ENCODE data around the gene HP. TPM values are rescaled to one million over a fixed set of nuclear protein-coding genes. Genes with fewer than 3 reads are reported as not detected.

HP gene
- total RNA-seq, 1 experiment from 2014 or later = not detected

DNA sequence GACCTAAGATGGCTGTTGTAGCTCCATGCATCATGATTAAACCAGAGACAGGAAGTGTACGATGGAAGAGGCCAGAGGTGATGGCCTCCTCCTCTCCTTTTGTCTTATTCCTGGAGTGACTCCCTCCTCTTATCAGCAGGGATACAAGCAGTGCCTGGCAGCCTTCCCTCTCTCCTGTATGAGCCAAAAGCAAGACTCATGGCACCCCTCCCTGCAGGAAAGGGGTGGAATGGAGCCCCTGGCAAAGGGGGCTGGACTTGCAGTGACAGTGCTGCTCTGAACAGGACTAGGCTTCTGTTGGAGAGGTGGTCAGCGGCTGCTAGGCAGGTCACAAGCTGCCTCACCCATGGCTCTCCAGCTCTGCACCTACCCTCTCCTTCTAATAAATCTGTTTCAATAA, 30.7 kb downstream of the HP start:
- DNase-seq (ENCODE audit: low read depth) = no peak

DNA sequence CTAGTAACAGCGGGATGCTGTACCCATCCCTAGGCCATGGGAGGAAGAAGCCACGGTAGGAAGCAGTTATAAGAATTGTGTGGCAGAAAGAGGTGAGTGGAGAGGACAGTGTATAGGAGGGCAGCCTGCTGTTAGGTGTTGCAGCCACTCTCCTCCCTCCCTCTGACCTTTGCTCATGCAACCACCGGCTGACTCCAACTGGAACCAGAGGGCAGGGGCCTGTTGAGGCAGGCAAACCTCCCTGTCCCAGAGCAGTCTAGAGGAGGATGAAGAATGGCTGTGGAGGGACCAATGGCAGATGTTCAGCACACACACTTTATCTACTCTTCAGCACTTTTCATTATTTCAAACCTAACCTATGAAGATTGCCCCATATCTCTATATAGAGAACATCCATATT, 36.9 kb downstream of the HP start:
- DNase-seq (ENCODE audit: low read depth) = no peak

DNA sequence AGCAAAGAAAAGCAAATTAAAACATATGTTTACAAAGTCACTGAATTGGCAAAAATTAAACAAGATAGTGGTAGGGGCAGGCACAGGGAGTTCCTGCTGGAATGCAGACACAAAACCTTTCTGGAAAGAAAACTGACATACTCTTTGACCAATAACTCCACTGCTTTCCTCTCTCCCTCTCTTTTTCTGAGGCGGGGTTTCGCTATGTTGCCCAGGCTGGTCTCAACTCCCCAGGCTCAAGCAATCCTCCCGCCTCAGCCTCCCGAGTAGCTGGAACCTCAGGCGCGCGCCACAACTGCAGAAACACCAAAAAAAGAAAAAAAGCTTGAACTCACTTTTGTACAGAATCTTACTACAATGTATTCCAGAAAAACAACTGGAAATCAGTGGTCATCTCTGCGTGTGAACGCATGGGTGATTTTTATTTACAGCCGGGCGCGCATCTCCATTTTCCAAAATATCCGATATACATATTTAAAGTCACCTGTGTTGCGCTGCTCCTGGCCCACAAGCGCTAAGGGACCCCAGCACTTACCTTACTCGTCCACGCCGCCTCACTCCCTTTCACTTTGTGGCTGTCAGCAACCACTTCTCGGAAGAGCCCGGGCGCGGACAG, 38.6 kb downstream of the HP start:
- DNase-seq (ENCODE audit: low read depth) = peak; percentile 73

DNA sequence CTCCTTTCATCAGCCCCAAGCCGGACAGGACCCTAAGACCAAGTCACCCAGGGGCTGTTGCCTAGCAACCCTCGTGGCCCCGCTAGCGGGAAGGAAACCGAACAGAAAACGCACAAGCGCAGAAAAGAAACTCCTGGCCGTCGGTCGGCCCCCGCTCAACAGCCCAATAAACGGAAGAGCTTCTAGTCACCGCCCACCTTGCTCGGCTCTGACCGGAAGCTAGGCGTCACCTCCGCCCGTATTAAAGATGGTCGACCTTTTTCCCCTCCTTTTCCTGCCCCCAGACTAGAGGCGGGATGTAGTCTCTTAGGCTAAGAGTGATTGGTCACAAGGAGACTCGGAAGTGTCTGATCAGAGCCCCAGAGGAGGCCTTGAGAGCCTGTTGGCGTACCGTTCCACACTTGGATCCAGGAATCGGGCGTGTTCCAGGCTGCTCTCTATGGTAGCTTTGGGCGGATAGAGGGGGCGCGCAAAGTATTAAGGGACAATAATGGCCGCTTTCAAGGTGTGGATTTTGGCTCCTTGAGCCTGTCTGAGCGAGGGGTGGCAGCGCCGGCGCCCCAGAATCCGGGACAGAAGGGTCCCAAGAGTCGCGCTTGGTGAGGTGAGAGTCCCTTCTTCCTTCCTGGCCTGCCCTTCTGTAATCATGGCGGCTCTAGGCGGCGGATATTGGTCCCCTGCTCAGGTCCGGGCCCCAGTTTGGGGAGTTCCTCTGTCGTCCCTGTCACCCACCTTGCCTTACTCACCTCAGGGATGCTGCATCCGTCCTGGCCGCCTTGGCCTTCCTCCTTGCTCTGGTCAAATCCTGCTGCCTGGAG, 39.4 kb downstream of the HP start, which contains the start of the genes DHX38 and TXNL4B:
TSS of gene DHX38 (plus strand) at position 400 of the 818 bp plus-strand sequence. CDS start 2,311 bp downstream, outside the sequence.
TSS of gene TXNL4B (minus strand) at position 173 of the 818 bp plus-strand sequence. CDS start 2,871 bp downstream, outside the sequence.
- DNase-seq (ENCODE audit: low read depth) = peak; percentile 99

DNA sequence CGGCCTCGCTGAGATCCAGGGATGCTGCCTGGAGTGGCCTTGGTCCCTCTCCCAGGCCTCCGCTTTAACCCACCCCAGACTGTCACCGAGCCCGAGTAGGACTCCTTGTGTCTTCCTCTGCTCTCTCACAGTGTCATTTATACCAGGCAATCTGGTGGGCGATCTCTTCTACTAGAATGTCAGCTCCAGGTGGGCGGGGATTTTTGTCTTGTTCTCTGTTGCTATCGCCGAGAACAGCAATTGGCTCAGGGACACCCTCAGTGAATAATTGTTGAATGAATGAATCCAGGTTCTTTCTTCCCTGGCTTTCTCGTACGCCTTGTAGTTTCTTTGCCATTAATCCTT, 39.9 kb downstream of the HP start:
- peak; percentile 15 for DNase-seq (ENCODE audit: low read depth)

DNA sequence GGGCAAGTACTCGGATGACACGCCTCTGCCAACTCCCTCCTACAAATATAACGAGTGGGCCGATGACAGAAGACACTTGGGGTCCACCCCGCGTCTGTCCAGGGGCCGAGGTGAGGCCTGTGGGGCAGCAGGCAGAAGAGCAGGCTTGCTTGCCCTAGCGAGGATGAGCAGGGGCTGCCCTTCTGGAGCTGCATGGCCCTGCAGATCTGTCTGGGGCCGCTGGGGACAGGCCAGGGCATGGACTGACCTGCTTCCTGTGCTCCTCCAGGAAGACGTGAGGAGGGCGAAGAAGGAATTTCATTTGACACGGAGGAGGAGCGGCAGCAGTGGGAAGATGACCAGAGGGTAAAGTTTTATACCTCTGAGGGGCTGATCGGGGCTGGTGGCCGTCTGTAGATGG, 44.6 kb downstream of the HP start:
- no peak for DNase-seq (ENCODE audit: low read depth)

DNA sequence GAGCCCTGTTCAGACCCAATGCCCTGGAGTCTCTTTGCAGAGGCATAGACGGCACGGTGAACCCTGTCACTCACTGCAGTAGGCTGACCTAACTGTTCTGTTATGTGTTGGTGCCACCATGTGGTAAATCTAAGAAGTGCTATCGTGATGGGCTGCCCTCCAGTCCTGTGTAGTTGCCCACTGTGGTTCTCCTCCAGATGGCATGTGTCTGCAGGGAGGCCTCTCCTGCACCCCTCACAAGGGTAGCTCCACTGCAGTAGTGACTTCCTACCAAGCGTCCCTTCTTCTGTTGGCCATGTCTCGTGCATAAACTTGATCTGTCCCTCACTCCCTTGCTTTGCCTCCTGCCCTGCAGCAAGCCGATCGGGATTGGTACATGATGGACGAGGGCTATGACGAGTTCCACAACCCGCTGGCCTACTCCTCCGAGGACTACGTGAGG, 45.1 kb downstream of the HP start:
- DNase-seq (ENCODE audit: low read depth) = peak; percentile 51

DNA sequence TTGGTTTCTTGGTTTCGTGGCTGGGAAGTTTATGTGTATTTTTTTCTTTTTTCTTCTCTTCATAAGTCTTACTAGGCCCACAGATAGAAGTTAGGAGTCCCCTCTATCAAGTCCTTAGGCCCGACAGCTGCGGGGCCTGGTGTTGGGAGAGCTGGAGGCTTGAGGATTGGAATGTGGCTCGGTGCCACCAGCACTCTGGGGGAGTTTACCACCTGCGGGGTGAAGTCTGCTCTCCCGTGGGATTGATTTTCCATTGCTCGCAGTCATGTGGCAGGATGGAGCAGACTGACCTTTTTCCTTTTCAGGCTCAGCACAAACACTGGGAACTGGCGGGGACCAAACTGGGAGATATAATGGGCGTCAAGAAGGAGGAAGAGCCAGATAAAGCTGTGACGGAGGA, 46.9 kb downstream of the HP start:
- DNase-seq (ENCODE audit: low read depth) = no peak

DNA sequence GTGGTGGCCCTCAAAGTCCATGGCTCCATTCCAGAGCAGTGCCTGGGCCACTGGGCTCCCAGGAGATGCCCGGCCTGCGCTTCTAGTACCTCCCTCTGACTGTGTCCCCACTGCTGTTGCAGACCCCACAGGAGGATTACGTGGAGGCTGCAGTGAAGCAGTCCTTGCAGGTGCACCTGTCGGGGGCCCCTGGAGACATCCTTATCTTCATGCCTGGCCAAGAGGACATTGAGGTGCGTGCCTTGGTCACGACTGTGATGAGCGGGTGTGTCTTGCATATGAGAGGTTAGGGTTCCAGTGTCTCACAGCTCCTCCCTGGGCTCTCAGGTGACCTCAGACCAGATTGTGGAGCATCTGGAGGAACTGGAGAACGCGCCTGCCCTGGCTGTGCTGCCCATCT, 50.6 kb downstream of the HP start:
- no peak for DNase-seq (ENCODE audit: low read depth)

DNA sequence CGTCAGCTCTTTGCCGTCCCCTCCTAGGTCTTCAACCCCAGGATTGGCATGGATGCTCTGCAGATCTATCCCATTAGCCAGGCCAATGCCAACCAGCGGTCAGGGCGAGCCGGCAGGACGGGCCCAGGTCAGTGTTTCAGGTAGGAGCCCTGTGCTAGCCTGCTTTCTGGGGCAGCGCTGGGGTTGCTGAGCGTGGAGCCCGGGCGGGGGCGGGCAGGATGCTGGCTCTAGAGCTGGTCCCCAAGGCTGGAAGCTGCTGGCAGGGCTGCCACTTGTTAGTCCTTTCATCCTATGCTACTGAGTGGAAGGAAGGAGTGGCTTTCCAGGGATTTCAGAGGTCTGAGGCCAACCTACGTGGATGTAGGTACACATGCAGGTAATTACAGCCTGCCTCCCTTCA, 51.7 kb downstream of the HP start:
- DNase-seq (ENCODE audit: low read depth) = no peak

DNA sequence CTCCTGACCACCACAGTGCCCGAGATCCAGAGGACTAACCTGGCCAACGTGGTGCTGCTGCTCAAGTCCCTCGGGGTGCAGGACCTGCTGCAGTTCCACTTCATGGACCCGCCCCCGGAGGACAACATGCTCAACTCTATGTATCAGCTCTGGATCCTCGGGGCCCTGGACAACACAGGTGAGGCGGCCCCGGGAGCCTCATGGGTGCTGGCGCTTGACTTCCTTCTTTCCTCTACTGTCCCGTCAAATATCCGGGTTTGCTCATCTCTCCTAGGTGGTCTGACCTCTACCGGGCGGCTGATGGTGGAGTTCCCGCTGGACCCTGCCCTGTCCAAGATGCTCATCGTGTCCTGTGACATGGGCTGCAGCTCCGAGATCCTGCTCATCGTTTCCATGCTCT, 53.1 kb downstream of the HP start:
- DNase-seq (ENCODE audit: low read depth) = no peak

DNA sequence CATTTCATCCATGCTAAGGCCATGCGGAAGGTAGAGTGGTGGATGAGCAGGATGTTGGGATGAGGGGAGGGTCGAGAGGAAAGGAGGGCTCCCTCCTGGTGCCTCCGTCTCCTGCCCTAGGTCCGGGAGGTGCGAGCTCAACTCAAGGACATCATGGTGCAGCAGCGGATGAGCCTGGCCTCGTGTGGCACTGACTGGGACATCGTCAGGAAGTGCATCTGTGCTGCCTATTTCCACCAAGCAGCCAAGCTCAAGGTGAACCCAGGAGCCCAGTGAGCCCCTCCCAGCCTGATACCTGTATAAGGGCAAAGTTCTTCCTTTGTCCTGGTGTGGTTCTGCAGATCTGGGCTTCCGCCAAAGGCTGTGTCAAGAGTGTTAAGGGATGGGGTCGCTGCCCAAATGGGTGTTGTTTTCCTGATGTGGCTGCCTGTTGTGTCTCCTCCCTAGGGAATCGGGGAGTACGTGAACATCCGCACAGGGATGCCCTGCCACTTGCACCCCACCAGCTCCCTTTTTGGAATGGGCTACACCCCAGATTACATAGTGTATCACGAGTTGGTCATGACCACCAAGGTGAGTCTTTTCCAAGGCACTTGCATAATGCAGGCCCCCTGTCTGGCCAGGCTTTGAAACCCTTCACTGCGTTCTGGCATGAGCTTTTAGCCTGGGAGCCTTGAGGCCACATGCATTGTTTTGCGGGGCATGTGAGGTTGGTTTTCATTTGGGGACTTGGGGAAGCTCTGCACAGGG, 54.2 kb downstream of the HP start:
- no peak for DNase-seq (ENCODE audit: low read depth)

DNA sequence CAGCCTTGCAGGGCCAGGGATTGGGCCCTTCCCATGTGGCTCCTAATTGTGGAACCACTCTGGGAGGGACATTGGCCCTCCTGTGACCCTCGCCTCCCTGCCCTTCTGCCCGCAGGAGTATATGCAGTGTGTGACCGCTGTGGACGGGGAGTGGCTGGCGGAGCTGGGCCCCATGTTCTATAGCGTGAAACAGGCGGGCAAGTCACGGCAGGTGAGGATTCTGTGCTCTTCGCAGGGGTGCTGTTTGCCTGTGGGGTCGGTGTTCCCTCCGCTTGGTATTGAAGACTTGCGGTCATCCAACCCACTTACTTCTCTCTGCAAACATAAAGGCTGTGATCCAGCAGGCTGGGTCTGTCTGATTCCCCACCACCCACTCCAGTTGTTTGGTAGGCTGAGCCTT, 55.0 kb downstream of the HP start:
- DNase-seq (ENCODE audit: low read depth) = no peak

DNA sequence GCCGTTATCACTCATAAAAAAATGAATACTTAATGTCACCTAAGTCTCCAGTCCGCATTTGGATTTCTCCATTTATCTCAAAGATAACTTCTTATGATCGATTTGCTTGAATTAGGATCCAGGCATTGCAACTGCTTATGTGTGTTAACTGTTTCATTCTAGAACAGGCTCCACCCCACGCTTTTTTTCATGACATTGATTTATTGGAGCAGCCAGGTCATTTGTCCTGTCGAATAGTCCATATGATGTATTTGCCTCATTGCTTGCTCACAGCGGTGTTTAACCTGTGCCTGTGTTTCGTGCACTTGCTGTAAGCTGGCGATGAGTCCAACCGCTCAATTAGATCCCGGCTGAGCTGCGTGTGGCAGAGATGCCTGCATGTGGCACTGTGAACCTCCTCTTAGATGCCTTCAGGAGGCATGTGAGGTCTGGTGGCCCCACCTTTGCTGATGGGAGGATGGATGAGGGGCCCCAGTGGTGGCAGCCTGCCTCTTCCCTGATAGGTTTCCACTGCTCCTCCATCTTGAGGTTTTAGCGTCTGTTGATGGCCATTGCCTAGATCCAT, 55.7 kb downstream of the HP start:
- no peak for DNase-seq (ENCODE audit: low read depth)

Other genes starting within 250 kb of the HP start
- 42.3 and 50.7 TPM in 2 replicates for gene AP1G1, start 245.7 kb upstream of the HP start, total RNA-seq (2014; rRNA removed; shearing (Covaris generic))
- gene ATXN1L, start 208.5 kb upstream of the HP start, total RNA-seq (2014; rRNA removed; shearing (Covaris generic)) = 8.7 and 8.8 TPM in 2 replicates
- gene ZNF821, start 170.3 kb upstream of the HP start, total RNA-seq (2014; rRNA removed; shearing (Covaris generic)) = 3.4 and 3.8 TPM in 2 replicates
- gene IST1, start 159.0 kb upstream of the HP start, total RNA-seq (2014; rRNA removed; shearing (Covaris generic)) = 160 and 186 TPM in 2 replicates
- not detected in 2 replicates for gene PKD1L3, start 54.1 kb upstream of the HP start, total RNA-seq (2014; rRNA removed; shearing (Covaris generic))
- gene DHODH, start 45.8 kb upstream of the HP start, total RNA-seq (2014; rRNA removed; shearing (Covaris generic)) = 7.2 and 10.0 TPM in 2 replicates
- gene HPR, start 8.7 kb downstream of the HP start, total RNA-seq (2014; rRNA removed; shearing (Covaris generic)) = not detected in 2 replicates
- gene TXNL4B, start 39.1 kb downstream of the HP start, total RNA-seq (2014; rRNA removed; shearing (Covaris generic)) = 12.6 and 13.2 TPM in 2 replicates
- 35.6 and 40.0 TPM in 2 replicates for gene DHX38, start 39.3 kb downstream of the HP start, total RNA-seq (2014; rRNA removed; shearing (Covaris generic))
- gene PMFBP1, start 117.7 kb downstream of the HP start, total RNA-seq (2014; rRNA removed; shearing (Covaris generic)) = 0.68 and 1.8 TPM in 2 replicates